22Rv1 (cell line): Measurements from ENCODE around the gene GCH1.
"Not testable (repeated sequence)": the region's sequence is repeated elsewhere in the genome, so short reads cannot be mapped to it uniquely, and the experiment has no call there.

ENCODE experiments used
- H3K27ac ChIP-seq: fragments of 450-650 bp; 2 replicates; pipeline ENCODE4 v1.5.1; 2017
- CTCF ChIP-seq: fragments of 450-650 bp; IDR thresholded peaks from 2 replicates; pipeline ENCODE4 v1.5.1; 2017; ENCODE audit warnings: mild to moderate bottlenecking
- ZFX ChIP-seq: fragments of 450-650 bp; IDR thresholded peaks from 2 replicates; pipeline ENCODE4 v1.6.1; 2017; ENCODE audit warnings: antibody characterized with exemption, borderline replicate concordance

GCH1 gene

DNA sequence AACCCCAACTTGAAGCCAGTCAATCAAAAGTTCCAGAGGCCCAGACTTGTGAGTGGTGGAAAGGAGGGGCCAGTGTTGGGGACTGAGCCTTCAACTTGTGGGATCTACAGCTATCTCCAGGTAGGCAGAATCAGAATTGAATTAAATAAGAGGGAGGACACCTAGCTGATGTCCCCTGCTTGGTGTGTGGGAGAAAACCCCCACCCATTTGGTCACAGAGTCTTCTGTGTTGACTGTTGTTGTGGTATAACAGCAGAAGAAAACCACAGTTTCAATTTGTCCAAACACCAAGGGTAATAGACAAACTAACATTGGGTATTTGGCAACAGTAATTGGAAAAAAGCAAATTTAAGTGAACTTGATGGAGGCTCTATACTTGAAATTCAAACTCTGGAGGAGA lies 3.4 kb upstream of the GCH1 start:
- TF ChIP-seq CTCF (no peak), ZFX (no peak)
- H3K27ac ChIP-seq, result no peak overlapping the region

- TF ChIP-seq ZFX, result no peak
- TF ChIP-seq CTCF, result no peak
- peak overlapping the region; percentile 78 for H3K27ac ChIP-seq
These were observed 494 bp downstream of the GCH1 start for GRCh38 chr14:54902143-54902520.

DNA sequence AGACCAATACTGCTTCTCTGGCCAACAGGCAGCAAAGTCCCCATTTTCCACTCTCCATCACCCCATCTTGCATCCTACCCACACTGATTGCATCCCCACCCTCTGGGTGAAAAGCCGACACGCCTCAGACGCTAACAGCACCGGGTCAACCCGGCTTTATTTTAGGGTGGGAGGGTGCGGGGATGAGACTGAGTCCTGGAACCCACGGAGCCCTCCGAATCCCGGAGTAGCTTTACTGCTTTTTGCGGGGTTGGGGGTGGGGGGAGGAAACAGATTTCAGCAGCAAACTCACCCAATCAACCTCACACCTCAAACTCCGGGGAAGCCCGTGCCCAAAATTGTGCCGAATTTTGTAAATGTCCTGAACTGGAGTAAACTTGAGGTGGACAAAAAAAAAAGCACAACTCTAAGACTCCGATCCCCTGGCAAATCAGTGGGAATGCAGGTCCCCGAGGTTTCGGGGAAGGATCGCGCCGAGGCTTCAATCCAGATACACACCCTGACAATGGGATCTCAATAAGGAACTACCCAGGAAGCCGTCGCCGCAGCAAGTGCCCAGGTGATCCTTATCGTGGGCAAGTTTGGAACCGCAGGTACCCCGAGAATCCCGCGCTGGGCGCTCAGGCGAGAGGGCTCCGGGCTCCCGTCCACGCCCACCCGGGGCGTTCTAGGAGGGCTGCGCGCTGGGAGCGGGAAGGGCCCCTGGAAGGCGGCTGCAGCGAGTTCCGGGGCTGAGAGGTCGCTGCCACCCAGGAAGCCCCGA lies 1.1 kb downstream of the GCH1 start:
- peak overlapping the region; percentile 78 for H3K27ac ChIP-seq
- no peak for TF ChIP-seq ZFX
- TF ChIP-seq CTCF, result no peak

GRCh38 chr14:54899573-54899972 lies 3.1 kb downstream of the GCH1 start:
- TF ChIP-seq CTCF (no peak), ZFX (no peak)
- H3K27ac ChIP-seq, result no peak overlapping the region

DNA sequence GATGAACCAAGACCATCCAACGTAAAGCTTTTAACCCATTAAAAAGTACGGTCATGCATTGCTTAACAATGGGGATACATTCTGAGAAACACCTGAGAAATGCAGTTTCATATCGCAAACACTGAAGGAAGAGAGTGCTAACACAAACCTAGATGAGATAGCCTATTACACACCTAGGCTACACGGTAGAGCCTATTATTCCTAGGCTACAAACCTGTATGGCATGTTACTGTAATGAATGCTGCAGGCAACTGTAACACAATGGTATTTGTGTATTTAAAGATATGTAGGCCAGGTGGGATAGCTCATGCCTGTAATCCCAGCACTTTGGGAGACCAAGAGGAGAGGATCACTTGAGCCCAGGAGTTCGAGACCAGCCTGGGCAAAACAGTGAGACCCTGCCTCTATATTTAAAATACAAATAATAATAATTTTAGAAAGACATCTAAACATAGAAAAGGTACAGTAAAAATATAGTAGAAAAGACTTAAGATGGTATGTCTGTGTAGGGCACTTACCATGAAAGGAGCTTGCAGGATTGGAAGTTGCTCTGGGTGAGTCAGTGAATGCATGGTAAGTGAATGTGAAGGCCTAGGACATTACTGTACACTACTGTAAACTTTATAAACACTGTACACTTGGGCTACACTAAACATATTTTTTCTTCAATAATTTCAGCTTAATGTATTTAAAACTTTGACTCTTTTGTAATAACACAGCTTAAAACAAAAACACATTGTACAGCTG lies 4.6 kb downstream of the GCH1 start:
- H3K27ac ChIP-seq, result not testable (repeated sequence)

DNA sequence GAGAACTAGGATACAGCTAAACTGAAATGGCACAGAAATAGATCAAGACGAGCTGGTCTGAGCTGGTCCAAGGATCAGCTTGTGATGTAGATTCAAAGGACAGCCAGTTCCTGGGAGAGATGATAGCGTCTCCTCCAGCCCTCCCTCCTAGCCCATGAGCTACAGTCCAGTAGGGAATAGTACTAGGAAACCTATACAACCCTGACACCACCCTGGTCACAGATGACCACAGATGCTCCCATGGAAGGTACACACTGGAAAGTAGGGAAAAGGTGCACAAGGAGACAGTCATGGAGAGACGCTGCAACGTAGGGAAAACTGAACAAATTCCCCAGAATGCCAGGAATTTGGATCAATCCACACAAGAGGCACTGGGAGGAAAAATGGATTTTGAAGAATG lies 6.9 kb downstream of the GCH1 start:
- TF ChIP-seq ZFX (no peak), CTCF (no peak)

DNA sequence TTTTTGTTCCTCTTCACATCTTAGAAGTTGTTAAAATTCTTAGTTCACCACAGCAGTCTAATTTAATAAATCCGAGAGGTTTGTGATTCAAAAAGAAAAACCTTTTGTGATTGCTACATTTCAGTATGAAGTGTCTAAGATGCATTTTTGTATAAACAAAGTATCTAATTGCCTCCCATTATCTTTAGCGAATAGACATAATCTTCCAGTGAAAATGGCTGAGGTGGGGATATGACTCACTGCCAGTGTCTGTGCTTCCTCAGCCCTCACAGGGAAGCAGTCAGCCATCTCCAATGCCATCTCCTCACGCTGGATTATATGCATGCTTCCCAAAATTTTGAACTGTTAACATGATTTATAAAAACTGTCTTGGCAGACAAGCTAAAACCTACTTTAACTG lies 7.6 kb downstream of the GCH1 start:
- no peak overlapping the region for H3K27ac ChIP-seq
- TF ChIP-seq ZFX, result no peak
- TF ChIP-seq CTCF, result no peak

More for the DNA sequence above, 6.9 kb downstream of the GCH1 start:
- H3K27ac ChIP-seq, result no peak overlapping the region
